ENCODE results near the gene UBL5. TPM values are rescaled to one million over a fixed set of nuclear protein-coding genes. Genes with fewer than 3 reads are reported as not detected.
A peak's percentile ranks its signal among the peaks of the same experiment; 100 is the strongest.

The UBL5 gene
- total RNA-seq, 1 donor from 2014 or later, result 399 TPM

DNA sequence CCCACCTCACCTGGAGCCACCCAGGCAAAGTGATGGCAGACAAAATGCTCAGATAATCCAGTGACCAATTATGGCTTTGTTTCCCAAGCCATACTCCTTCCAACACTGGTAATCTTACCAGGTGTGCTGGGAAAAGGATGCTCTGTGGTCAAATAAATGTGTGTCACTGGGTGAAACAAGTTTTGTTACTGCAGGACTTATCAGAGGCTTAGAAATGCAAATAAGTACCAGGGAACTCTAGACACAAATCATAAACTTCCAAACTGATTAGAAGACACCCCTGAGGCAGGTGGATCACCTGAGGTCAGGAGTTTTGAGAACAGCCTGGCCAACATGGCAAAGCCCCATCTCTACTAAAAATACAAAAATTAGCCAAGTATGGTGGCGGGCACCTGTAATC lies 33.8 kb downstream of the UBL5 start:
- H3K27ac Mint-ChIP-seq (ENCODE audit: unreplicated experiment), result no peak overlapping the region
- peaks cover 27% of the 10 kb centered on the region for H3K4me1 Mint-ChIP-seq (ENCODE audit: unreplicated experiment)
- H3K36me3 Mint-ChIP-seq (ENCODE audit: low read depth, unreplicated experiment), result peaks cover 9% of the 10 kb centered on the region
- H3K9me3 Mint-ChIP-seq (ENCODE audit: unreplicated experiment), result no peaks in the 10 kb centered on the region
- DNase-seq (ENCODE audit: low spot score), result no peak
- H3K27me3 Mint-ChIP-seq (ENCODE audit: unreplicated experiment), result peaks cover 8% of the 10 kb centered on the region
- H3K4me3 Mint-ChIP-seq (ENCODE audit: unreplicated experiment), result no peak overlapping the region
- TF ChIP-seq, protein P1, sequence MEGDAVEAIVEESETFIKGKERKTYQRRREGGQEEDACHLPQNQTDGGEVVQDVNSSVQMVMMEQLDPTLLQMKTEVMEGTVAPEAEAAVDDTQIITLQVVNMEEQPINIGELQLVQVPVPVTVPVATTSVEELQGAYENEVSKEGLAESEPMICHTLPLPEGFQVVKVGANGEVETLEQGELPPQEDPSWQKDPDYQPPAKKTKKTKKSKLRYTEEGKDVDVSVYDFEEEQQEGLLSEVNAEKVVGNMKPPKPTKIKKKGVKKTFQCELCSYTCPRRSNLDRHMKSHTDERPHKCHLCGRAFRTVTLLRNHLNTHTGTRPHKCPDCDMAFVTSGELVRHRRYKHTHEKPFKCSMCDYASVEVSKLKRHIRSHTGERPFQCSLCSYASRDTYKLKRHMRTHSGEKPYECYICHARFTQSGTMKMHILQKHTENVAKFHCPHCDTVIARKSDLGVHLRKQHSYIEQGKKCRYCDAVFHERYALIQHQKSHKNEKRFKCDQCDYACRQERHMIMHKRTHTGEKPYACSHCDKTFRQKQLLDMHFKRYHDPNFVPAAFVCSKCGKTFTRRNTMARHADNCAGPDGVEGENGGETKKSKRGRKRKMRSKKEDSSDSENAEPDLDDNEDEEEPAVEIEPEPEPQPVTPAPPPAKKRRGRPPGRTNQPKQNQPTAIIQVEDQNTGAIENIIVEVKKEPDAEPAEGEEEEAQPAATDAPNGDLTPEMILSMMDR (IDR thresholded peaks at IDR 0.05; ENCODE audit: unreplicated experiment), result no peak

DNA sequence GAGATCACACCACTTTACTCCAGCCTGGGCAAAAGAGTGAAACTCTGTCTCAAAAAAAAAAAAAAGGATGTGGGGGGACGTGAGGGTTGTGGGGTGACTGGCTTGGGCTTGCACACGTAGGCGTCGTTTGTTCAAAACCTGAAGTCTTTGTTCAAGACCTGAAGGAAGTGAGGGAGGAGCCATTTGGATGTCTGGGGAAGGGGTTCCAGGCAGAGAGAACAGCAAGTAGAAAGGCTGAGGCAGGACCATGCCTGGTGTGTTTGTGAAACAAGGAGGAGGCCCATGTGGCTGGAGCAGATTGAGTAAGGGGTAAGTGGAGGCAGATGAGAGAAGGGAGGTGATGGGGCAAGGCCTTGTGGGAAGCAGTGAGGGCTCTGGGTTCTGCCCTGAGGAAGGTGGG lies 35.2 kb downstream of the UBL5 start:
- H3K4me1 Mint-ChIP-seq (ENCODE audit: unreplicated experiment), result peaks cover 19% of the 10 kb centered on the region
- H3K27ac Mint-ChIP-seq (ENCODE audit: unreplicated experiment), result no peak overlapping the region
- TF ChIP-seq, protein P1 (IDR thresholded peaks at IDR 0.05; ENCODE audit: unreplicated experiment), result no peak
- H3K9me3 Mint-ChIP-seq (ENCODE audit: unreplicated experiment), result no peaks in the 10 kb centered on the region
- no peak for DNase-seq (ENCODE audit: low spot score)
- H3K27me3 Mint-ChIP-seq (ENCODE audit: unreplicated experiment), result peaks cover 4% of the 10 kb centered on the region
- peaks cover 4% of the 10 kb centered on the region for H3K36me3 Mint-ChIP-seq (ENCODE audit: low read depth, unreplicated experiment)
- no peak overlapping the region for H3K4me3 Mint-ChIP-seq (ENCODE audit: unreplicated experiment)

DNA sequence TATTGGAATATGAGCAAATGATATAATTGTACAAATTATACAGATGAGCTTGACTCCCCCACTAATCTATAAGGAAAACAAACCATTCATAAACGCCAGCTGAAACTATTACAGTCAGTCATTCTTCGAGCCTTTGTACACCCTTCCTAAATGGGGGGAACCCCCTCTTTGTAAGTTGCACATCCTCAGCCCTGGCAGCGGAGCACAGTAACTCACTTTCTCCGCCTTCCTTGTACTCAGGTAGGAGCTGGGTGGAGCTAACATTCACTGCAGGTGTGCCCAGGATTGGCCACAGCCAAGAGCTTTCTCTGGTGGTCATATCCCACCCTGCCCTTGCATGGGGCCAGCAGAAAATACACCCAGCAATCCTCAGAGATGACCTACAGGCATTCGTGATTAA lies 36.0 kb downstream of the UBL5 start:
- peaks cover 1% of the 10 kb centered on the region for H3K27me3 Mint-ChIP-seq (ENCODE audit: unreplicated experiment)
- no peak for DNase-seq (ENCODE audit: low spot score)
- H3K9me3 Mint-ChIP-seq (ENCODE audit: unreplicated experiment), result no peaks in the 10 kb centered on the region
- H3K4me1 Mint-ChIP-seq (ENCODE audit: unreplicated experiment), result peaks cover 11% of the 10 kb centered on the region
- H3K4me3 Mint-ChIP-seq (ENCODE audit: unreplicated experiment), result no peak overlapping the region
- peaks cover 4% of the 10 kb centered on the region for H3K36me3 Mint-ChIP-seq (ENCODE audit: low read depth, unreplicated experiment)
- TF ChIP-seq, protein P1 (IDR thresholded peaks at IDR 0.05; ENCODE audit: unreplicated experiment), result no peak
- peak overlapping the region; percentile 13 for H3K27ac Mint-ChIP-seq (ENCODE audit: unreplicated experiment)

DNA sequence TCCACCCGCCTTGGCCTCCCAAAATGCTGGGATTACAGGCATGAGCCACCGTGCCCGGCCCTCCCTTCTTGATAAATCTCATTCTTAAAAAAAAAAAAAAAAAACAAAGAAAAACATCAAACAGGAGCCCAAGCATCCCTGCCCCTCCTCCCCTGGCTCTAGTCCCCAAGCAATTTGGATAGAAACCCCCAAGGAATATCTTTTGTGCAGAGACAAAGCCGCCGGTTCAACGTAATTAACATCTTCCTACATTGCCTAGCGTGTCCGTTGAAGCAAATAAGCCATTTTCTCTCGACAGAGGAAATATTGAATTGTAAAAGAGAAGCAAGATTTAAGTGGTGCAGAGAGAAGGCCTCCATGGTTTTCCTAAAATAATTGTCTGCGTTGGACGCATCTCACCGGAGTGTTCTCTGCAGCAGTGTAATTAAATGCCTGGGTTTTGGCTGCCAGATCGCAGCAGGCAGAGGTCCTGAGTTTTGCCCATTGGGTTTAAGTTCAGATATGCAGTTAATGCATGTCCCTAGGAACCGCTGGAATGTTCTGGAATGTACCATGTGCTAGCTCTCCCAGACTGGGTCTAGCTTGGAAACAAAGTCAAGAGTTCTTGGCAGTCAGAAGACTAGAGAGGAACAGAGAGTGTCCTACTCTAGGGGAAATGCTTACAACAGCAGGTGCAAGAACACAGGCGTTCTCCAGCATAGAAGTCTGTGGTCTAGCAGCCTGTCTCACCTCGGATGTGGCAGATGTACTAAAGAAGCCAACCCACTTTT lies 38.2 kb downstream of the UBL5 start:
- no peaks in the 10 kb centered on the region for H3K27me3 Mint-ChIP-seq (ENCODE audit: unreplicated experiment)
- DNase-seq (ENCODE audit: low spot score), result no peak
- H3K36me3 Mint-ChIP-seq (ENCODE audit: low read depth, unreplicated experiment), result no peaks in the 10 kb centered on the region
- H3K4me1 Mint-ChIP-seq (ENCODE audit: unreplicated experiment), result peaks cover 7% of the 10 kb centered on the region
- H3K27ac Mint-ChIP-seq (ENCODE audit: unreplicated experiment), result no peak overlapping the region
- H3K9me3 Mint-ChIP-seq (ENCODE audit: unreplicated experiment), result no peaks in the 10 kb centered on the region
- TF ChIP-seq, protein P1 (IDR thresholded peaks at IDR 0.05; ENCODE audit: unreplicated experiment), result no peak
- H3K4me3 Mint-ChIP-seq (ENCODE audit: unreplicated experiment), result no peak overlapping the region

DNA sequence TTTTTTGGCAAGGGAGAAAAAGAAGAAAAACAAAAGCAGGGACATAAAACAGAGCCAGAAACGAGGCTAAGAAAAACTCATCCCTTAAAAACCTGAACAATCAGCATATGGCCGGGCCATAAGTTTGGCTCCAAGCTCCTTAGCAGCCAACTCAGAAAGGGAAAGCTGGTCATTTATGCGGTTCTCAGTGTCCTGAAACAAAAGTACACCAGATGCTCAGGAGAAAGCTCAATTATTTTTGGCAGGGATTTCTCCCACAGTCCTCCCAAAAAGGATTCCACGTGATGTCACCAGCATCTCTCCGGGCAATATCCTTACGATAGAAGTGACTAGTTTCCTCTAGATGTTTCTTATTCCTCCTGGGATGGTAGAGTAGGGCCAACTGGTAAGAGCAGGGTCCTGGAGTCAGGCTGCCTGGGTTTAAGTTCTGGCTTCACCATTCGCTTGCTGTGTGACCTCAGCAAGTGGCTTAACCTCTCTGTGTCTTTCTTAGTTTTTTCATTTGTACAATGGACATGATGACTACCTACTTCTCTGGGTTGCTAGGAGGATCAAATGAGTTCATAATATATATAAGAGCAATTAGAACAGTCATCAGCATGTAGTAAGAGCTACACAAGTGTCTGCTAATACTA lies 41.4 kb downstream of the UBL5 start:
- Mint-ChIP-seq H3K36me3 (ENCODE audit: low read depth, unreplicated experiment) (no peaks in the 10 kb centered on the region), H3K9me3 (ENCODE audit: unreplicated experiment) (no peaks in the 10 kb centered on the region), H3K4me1 (ENCODE audit: unreplicated experiment) (peaks cover 3% of the 10 kb centered on the region), H3K4me3 (ENCODE audit: unreplicated experiment) (no peak overlapping the region), H3K27me3 (ENCODE audit: unreplicated experiment) (peaks cover 2% of the 10 kb centered on the region), H3K27ac (ENCODE audit: unreplicated experiment) (no peak overlapping the region)
- TF ChIP-seq, protein P1 (IDR thresholded peaks at IDR 0.05; ENCODE audit: unreplicated experiment), result no peak
- no peak for DNase-seq (ENCODE audit: low spot score)

All from endothelial cell (in vitro differentiated cells).